Liver (tissue), 9 donors: ENCODE data around the gene MTSS2. TPM values are rescaled to one million over a fixed set of nuclear protein-coding genes. Genes with fewer than 3 reads are reported as not detected.

ENCODE experiments used
- DNase-seq: peaks from one replicate; pipeline ENCODE4 v3.0.0-alpha.2; 2017; ENCODE audit warnings: low spot score
- H3K27ac ChIP-seq, 2 donors: one replicate each; pipeline ENCODE4 v1.7.0; 2013; ENCODE audit warnings: inconsistent platforms in 2 of 2, low read length in 2 of 2, control low read depth in 1 of 2, low read depth in 1 of 2, mild to moderate bottlenecking in 1 of 2
- H3K27me3 ChIP-seq, 4 donors: one replicate each; pipeline versions ENCODE4 v1.6.1 to v1.7.0; 2013; ENCODE audit warnings: low read length in 3 of 4, inconsistent platforms in 1 of 4, mild to moderate bottlenecking in 1 of 4, moderate library complexity in 1 of 4; ENCODE audit not compliant: control insufficient read depth in 4 of 4, insufficient read depth in 4 of 4
- H3K36me3 ChIP-seq, 4 donors: one replicate each; pipeline versions ENCODE4 v1.6.1 to v1.7.0; 2013; ENCODE audit warnings: low read length in 3 of 4, mild to moderate bottlenecking in 3 of 4, low read depth in 1 of 4, moderate library complexity in 1 of 4; ENCODE audit not compliant: control insufficient read depth in 4 of 4, insufficient read depth in 3 of 4
- H3K4me1 ChIP-seq, 4 donors: one replicate each; pipeline versions ENCODE4 v1.6.1 to v1.7.0; 2013; ENCODE audit warnings: low read length in 3 of 4, mild to moderate bottlenecking in 3 of 4, moderate library complexity in 1 of 4; ENCODE audit not compliant: control insufficient read depth in 4 of 4, insufficient read depth in 4 of 4
- H3K4me3 ChIP-seq, 3 donors: one replicate each; pipeline versions ENCODE4 v1.6.1 to v1.7.0; 2013; ENCODE audit warnings: low read length in 3 of 3, control low read depth in 1 of 3, low read depth in 1 of 3, mild to moderate bottlenecking in 1 of 3
- H3K9ac ChIP-seq, 2 donors: one replicate each; pipeline ENCODE4 v1.7.0; 2013; ENCODE audit warnings: low read length in 2 of 2, mild to moderate bottlenecking in 2 of 2, moderate library complexity in 2 of 2, control low read depth in 1 of 2, low read depth in 1 of 2
- H3K9me3 ChIP-seq, 4 donors: one replicate each; pipeline versions ENCODE4 v1.6.1 to v1.7.0; 2013; ENCODE audit warnings: low read length in 3 of 4; ENCODE audit not compliant: control insufficient read depth in 4 of 4
- CTCF ChIP-seq: fragments of 150-350 bp; IDR thresholded peaks from 2 replicates; pipeline ENCODE4 v1.5.1; 2017; ENCODE audit warnings: improper control_type of control experiment, low read depth, low read length; ENCODE audit not compliant: missing input control
- EGR1 ChIP-seq, 2 donors: IDR thresholded peaks; 2 replicates each; pipeline ENCODE4 v1.6.1; 2016 to 2018; ENCODE audit warnings: antibody characterized with exemption in 2 of 2, low read depth in 2 of 2
- FOXA1 ChIP-seq: IDR thresholded peaks from 2 replicates; pipeline ENCODE4 v1.6.1; 2016; ENCODE audit warnings: antibody characterized with exemption
- FOXA2 ChIP-seq: IDR thresholded peaks from 2 replicates; pipeline ENCODE4 v1.6.1; 2016; ENCODE audit warnings: antibody characterized with exemption
- GABPA ChIP-seq, 2 donors: IDR thresholded peaks in 1 of 2; conservative IDR thresholded peaks in 1 of 2; 2 replicates each; pipeline ENCODE4 v1.6.1; 2016; ENCODE audit warnings: antibody characterized with exemption in 2 of 2, mild to moderate bottlenecking in 1 of 2, moderate library complexity in 1 of 2
- HNF4A ChIP-seq, 2 donors: conservative IDR thresholded peaks; 2 replicates each; pipeline ENCODE4 v1.6.1; 2016; ENCODE audit warnings: antibody characterized with exemption in 2 of 2, mild to moderate bottlenecking in 2 of 2
- HNF4G ChIP-seq: IDR thresholded peaks from 2 replicates; pipeline ENCODE4 v1.6.1; 2016; ENCODE audit warnings: antibody characterized with exemption
- JUND ChIP-seq, 2 donors: IDR thresholded peaks; 2 replicates each; pipeline ENCODE4 v1.6.1; 2016; ENCODE audit warnings: antibody characterized with exemption in 2 of 2
- MAX ChIP-seq: IDR thresholded peaks from 2 replicates; pipeline ENCODE4 v1.6.1; 2016; ENCODE audit warnings: antibody characterized with exemption
- NR2F2 ChIP-seq: IDR thresholded peaks from 2 replicates; pipeline ENCODE4 v1.6.1; 2016; ENCODE audit warnings: antibody characterized with exemption
- RAD21 ChIP-seq, 2 donors: IDR thresholded peaks; 2 replicates each; pipeline ENCODE4 v1.6.1; 2016; ENCODE audit warnings: antibody characterized with exemption in 2 of 2, mild to moderate bottlenecking in 2 of 2
- REST ChIP-seq: IDR thresholded peaks from 2 replicates; pipeline ENCODE4 v1.6.1; 2016; ENCODE audit warnings: antibody characterized with exemption, mild to moderate bottlenecking
- RXRA ChIP-seq, 2 donors: IDR thresholded peaks; 2 replicates each; pipeline ENCODE4 v1.6.1; 2017 to 2018; ENCODE audit warnings: antibody characterized with exemption in 2 of 2, mild to moderate bottlenecking in 1 of 2
- SP1 ChIP-seq: IDR thresholded peaks from 2 replicates; pipeline ENCODE4 v1.6.1; 2018; ENCODE audit warnings: antibody characterized with exemption, mild to moderate bottlenecking
- TAF1 ChIP-seq: conservative IDR thresholded peaks from 2 replicates; pipeline ENCODE4 v1.6.1; 2016; ENCODE audit warnings: antibody characterized with exemption, mild to moderate bottlenecking
- YY1 ChIP-seq: IDR thresholded peaks from 2 replicates; pipeline ENCODE4 v1.6.1; 2016; ENCODE audit warnings: antibody characterized with exemption, mild to moderate bottlenecking
- ZBTB33 ChIP-seq: IDR thresholded peaks from 2 replicates; pipeline ENCODE4 v1.6.1; 2016; ENCODE audit warnings: antibody characterized with exemption
- WGBS: extraction: QIAGEN DNeasy Blood & Tissue Kit; methylation state at CpG from one replicate; pipeline ENCODE4 v1.1.7; 2013; 5-methylcytosine and 5-hydroxymethylcytosine counted together
- polyA plus RNA-seq, 2 donors: library from polyadenylated mRNA; stranded (reverse) in 1 of 2; unstranded in 1 of 2; fragments of 200-250 nt in 1 of 2; fragments of >200 nt in 1 of 2; fragmentation: Nextera tagmentation in 1 of 2; extraction: Ambion mirVana in 1 of 2; gene quantifications; one replicate each; pipeline versions ENCODE4 v1.2.1 to v1.2.3, GENCODE V29; 2013 to 2015
- total RNA-seq, 2 donors: library from RNA; depleted of rRNA; stranded (reverse); fragments of >200 nt; gene quantifications; one replicate each; pipeline ENCODE4 v1.2.3, GENCODE V29; 2014
- donor health status: healthy.
- donor health status: healthy.
- donor health status: healthy.
- donor health status: healthy.
- donor health status: healthy.

Gene MTSS2
- total and polyA plus RNA-seq, 4 donors: 3.8 to 95.7 (median 35.9) TPM

GRCh38 chr16:70708366-70709246, 22.8 kb upstream of the MTSS2 start:
- Histone ChIP-seq H3K36me3 (no peaks in the 10 kb centered on the region), H3K4me1 (peaks cover 15 to 34% (median 27%) of the 10 kb centered on the region in 4 donors), H3K27ac (no peak overlapping the region), H3K9ac (no peak overlapping the region), H3K4me3 (no peak overlapping the region), H3K9me3 (no peaks in the 10 kb centered on the region), H3K27me3 (no peaks in the 10 kb centered on the region)
- WGBS: 83% methylated on average over 20 of the region's 20 CpGs
- TF ChIP-seq NR2F2 (no peak), ZBTB33 (no peak), GABPA (IDR thresholded peaks at IDR 0.05 in 1 of 2, conservative IDR thresholded peaks at IDR 0.05 in 1 of 2) (no peak), JUND (IDR thresholded peaks at IDR 0.05) (no peak), RXRA (IDR thresholded peaks at IDR 0.05) (no peak), EGR1 (IDR thresholded peaks at IDR 0.05; ENCODE audit: low read depth in 2 of 2) (no peak), TAF1 (no peak), FOXA2 (no peak), YY1 (no peak), HNF4G (no peak), CTCF (no peak), MAX (no peak), REST (no peak), RAD21 (IDR thresholded peaks at IDR 0.05) (no peak), FOXA1 (no peak), HNF4A (conservative IDR thresholded peaks at IDR 0.05) (no peak), SP1 (no peak)
- DNase-seq: no peak
